CD14-positive monocyte (primary cell): ENCODE data around the gene SFN. TPM values are rescaled to one million over a fixed set of nuclear protein-coding genes. Genes with fewer than 3 reads are reported as not detected.

Experiments used
- DNase-seq, 3 donors: peaks; one replicate each; pipeline ENCODE4 v3.0.0-alpha.2; 2011 to 2022
- H2AFZ ChIP-seq: 2 replicates; pipeline ENCODE4 v1.6.0; 2012; ENCODE audit warnings: mild to moderate bottlenecking, low read depth, low read length, inconsistent platforms; ENCODE audit not compliant: insufficient read depth, poor library complexity, severe bottlenecking
- H3K27ac ChIP-seq, 2 donors: 1 replicate in 1 of 2; 2 replicates in 1 of 2; pipeline ENCODE4 v1.5.1; 2012 to 2013; ENCODE audit warnings: low read length in 2 of 2, control low read depth in 1 of 2, inconsistent platforms in 1 of 2, low read depth in 1 of 2, mild to moderate bottlenecking in 1 of 2
- H3K27me3 ChIP-seq, 2 donors: one replicate each; pipeline versions ENCODE4 v1.6.0 to v1.6.1; 2011 to 2013; ENCODE audit warnings: low read length in 2 of 2; ENCODE audit not compliant: control insufficient read depth in 2 of 2, insufficient read depth in 2 of 2
- H3K36me3 ChIP-seq, 2 donors: replicated peaks in 1 of 2; 1 replicate in 1 of 2; 2 replicates in 1 of 2; pipeline versions ENCODE4 v1.5.1 to v1.6.1; 2012 to 2013; ENCODE audit warnings: low read length in 2 of 2, control low read depth in 1 of 2, inconsistent platforms in 1 of 2, mild to moderate bottlenecking in 1 of 2; ENCODE audit not compliant: insufficient read depth in 2 of 2, control insufficient read depth in 1 of 2
- H3K4me1 ChIP-seq, 2 donors: 1 replicate in 1 of 2; 2 replicates in 1 of 2; pipeline versions ENCODE4 v1.5.1 to v1.6.1; 2012 to 2013; ENCODE audit warnings: low read length in 2 of 2, control low read depth in 1 of 2, inconsistent platforms in 1 of 2, mild to moderate bottlenecking in 1 of 2, moderate library complexity in 1 of 2; ENCODE audit not compliant: insufficient read depth in 2 of 2, control insufficient read depth in 1 of 2
- H3K4me2 ChIP-seq: replicated peaks from 2 replicates; pipeline ENCODE3; 2012; ENCODE audit warnings: low read length, moderate library complexity, mild to moderate bottlenecking; ENCODE audit not compliant: poor library complexity, severe bottlenecking; ENCODE audit errors: extremely low read depth
- H3K4me3 ChIP-seq, 3 experiments: fragments of 200-600 bp in 1 of 3; sonication (generic) in 1 of 3; replicated peaks in 1 of 3; 1 replicate in 2 of 3; 2 replicates in 1 of 3; pipeline ENCODE4 v1.5.1; 2011 to 2013; ENCODE audit warnings: low read length in 3 of 3, mild to moderate bottlenecking in 3 of 3, control low read depth in 2 of 3, low read depth in 2 of 3, inconsistent platforms in 1 of 3, moderate library complexity in 1 of 3
- H3K79me2 ChIP-seq: 2 replicates; pipeline ENCODE4 v1.6.0; 2012; ENCODE audit warnings: mild to moderate bottlenecking, control low read depth, inconsistent platforms, low read length, moderate library complexity; ENCODE audit not compliant: insufficient read depth
- H3K9ac ChIP-seq: 2 replicates; pipeline ENCODE4 v1.6.0; 2017; ENCODE audit warnings: low read length, mild to moderate bottlenecking; ENCODE audit not compliant: insufficient read depth, poor library complexity, severe bottlenecking
- H3K9me3 ChIP-seq, 2 donors: replicated peaks in 1 of 2; 1 replicate in 1 of 2; 2 replicates in 1 of 2; pipeline versions ENCODE4 v1.5.1 to v1.6.1; 2012 to 2013; ENCODE audit warnings: low read length in 2 of 2, control low read depth in 1 of 2; ENCODE audit not compliant: control insufficient read depth in 1 of 2, insufficient read depth in 1 of 2
- H4K20me1 ChIP-seq: 2 replicates; pipeline ENCODE4 v1.6.0; 2012; ENCODE audit warnings: mild to moderate bottlenecking, low read length, control low read depth, moderate library complexity; ENCODE audit not compliant: insufficient read depth
- H3K27ac Mint-ChIP-seq, 7 donors: one replicate each; pipeline ENCODE4 v1.8.0; 2020; ENCODE audit warnings: mild to moderate bottlenecking in 7 of 7, mixed read lengths in 7 of 7, moderate library complexity in 6 of 7, inconsistent platforms in 2 of 7
- H3K27me3 Mint-ChIP-seq, 3 donors: one replicate each; pipeline ENCODE4 v1.8.0; 2021 to 2022; ENCODE audit warnings: low read depth in 3 of 3, mild to moderate bottlenecking in 3 of 3, mixed read lengths in 3 of 3, moderate library complexity in 3 of 3, inconsistent platforms in 1 of 3
- H3K36me3 Mint-ChIP-seq, 2 donors: one replicate each; pipeline ENCODE4 v1.8.0; 2020; ENCODE audit warnings: mixed read lengths in 2 of 2, inconsistent platforms in 1 of 2, mild to moderate bottlenecking in 1 of 2
- H3K4me1 Mint-ChIP-seq: one replicate; pipeline ENCODE4 v1.8.0; 2020; ENCODE audit warnings: mild to moderate bottlenecking, mixed read lengths
- H3K4me3 Mint-ChIP-seq, 2 donors: one replicate each; pipeline ENCODE4 v1.8.0; 2020; ENCODE audit warnings: mild to moderate bottlenecking in 2 of 2, mixed read lengths in 2 of 2, moderate library complexity in 1 of 2
- H3K9me3 Mint-ChIP-seq, 7 donors: one replicate each; pipeline ENCODE4 v1.8.0; 2020 to 2022; ENCODE audit warnings: mixed read lengths in 7 of 7, mild to moderate bottlenecking in 6 of 7, moderate library complexity in 6 of 7, inconsistent platforms in 2 of 7
- CTCF ChIP-seq: fragments of 200-600 bp; IDR thresholded peaks from one replicate; pipeline ENCODE4 v1.8.0; 2022; ENCODE audit warnings: antibody characterized with exemption, mild to moderate bottlenecking
- WGBS: methylation state at CpG from one replicate; pipeline ENCODE4 v1.1.5; 2013; ENCODE audit warnings: missing lambda C conversion rate; ENCODE audit not compliant: insufficient coverage; 5-methylcytosine and 5-hydroxymethylcytosine counted together
- intact Hi-C, 2 donors: fragments of 100-400 bp; cut with micrococcal nuclease; formaldehyde crosslinking; loops; one replicate each; pipeline versions ENCODE4 v1.15.0 to v1.15.1; 2023
- polyA plus RNA-seq, 3 donors: library from polyadenylated mRNA; depleted of rRNA in 1 of 3; unstranded in 2 of 3; stranded (reverse) in 1 of 3; fragments of 300-500 nt in 2 of 3; fragments of >200 nt in 1 of 3; fragmentation: Illumina TruSeq in 2 of 3; gene quantifications; 1 replicate in 2 of 3; 2 replicates in 1 of 3; pipeline ENCODE4 v1.2.3, GENCODE V29; 2012 to 2021

Gene SFN
- polyA plus RNA-seq, 3 donors = 0.36 TPM; not detected in 2

- H3K36me3 Mint-ChIP-seq = peaks cover 2 to 10% of the 10 kb centered on the region in 2 donors
- TF ChIP-seq CTCF = no peak
These were observed 1.0 kb upstream of the SFN start for GRCh38 chr1:26861889-26862378.

GRCh38 chr1:26863685-26864077 lies 732 bp downstream of the SFN start:
- Mint-ChIP-seq H3K27ac (no peak overlapping the region), H3K36me3 (no peaks in the 10 kb centered on the region), H3K9me3 (peaks cover 0 to 2% (median 0%) of the 10 kb centered on the region in 7 donors), H3K4me1 (peaks cover 28% of the 10 kb centered on the region), H3K4me3 (no peak overlapping the region), H3K27me3 (peaks cover 5 to 8% (median 6%) of the 10 kb centered on the region in 3 donors)
- intact Hi-C loops = loop anchor here in 1 of 2 donors (5.0 kb wide), 1 partner anchor 36 kb away; the partner anchor contains the start of gene ZDHHC18
- Histone ChIP-seq H3K27me3 (no peaks in the 10 kb centered on the region), H3K9ac (peak overlapping the region; percentile 56), H3K4me2 (peak overlapping the region; percentile 93), H3K36me3 (no peaks in the 10 kb centered on the region), H3K79me2 (no peaks in the 10 kb centered on the region), H3K27ac (no peak overlapping the region), H2AFZ (peak overlapping the region; percentile 95), H3K4me1 (peaks cover 15 to 28% of the 10 kb centered on the region in 2 donors), H3K9me3 (no peaks in the 10 kb centered on the region), H3K4me3 (peak overlapping the region in 2 of 3 experiments; percentile 58 to 97), H4K20me1 (no peaks in the 10 kb centered on the region)
- TF ChIP-seq CTCF = no peak
- 88% methylated on average over 5 of the region's 20 CpGs for WGBS
- DNase-seq = no peak

More at GRCh38 chr1:26861889-26862378, 1.0 kb upstream of the SFN start:
- intact Hi-C loops = loop anchor here in 1 of 2 donors (5.0 kb wide), 1 partner anchor 35 kb away; the partner anchor contains the start of gene ZDHHC18
- Mint-ChIP-seq H3K27ac (no peak overlapping the region), H3K9me3 (peaks cover 0 to 2% (median 0%) of the 10 kb centered on the region in 7 donors), H3K4me3 (no peak overlapping the region), H3K27me3 (peaks cover 5 to 7% (median 6%) of the 10 kb centered on the region in 3 donors), H3K4me1 (peaks cover 28% of the 10 kb centered on the region)
- DNase-seq = no peak
- Histone ChIP-seq H3K4me1 (peaks cover 15 to 28% of the 10 kb centered on the region in 2 donors), H3K9ac (no peak overlapping the region), H3K36me3 (peaks cover 0 to 7% of the 10 kb centered on the region in 2 donors), H3K4me3 (no peak overlapping the region), H4K20me1 (no peaks in the 10 kb centered on the region), H3K9me3 (no peaks in the 10 kb centered on the region), H3K4me2 (no peak overlapping the region), H2AFZ (no peak overlapping the region), H3K27ac (no peak overlapping the region), H3K27me3 (no peaks in the 10 kb centered on the region), H3K79me2 (no peaks in the 10 kb centered on the region)
- WGBS = 95% methylated on average over 6 of the region's 7 CpGs
